Stimulated activated CD4-positive, alpha-beta T cell treated with anti-CD3 and anti-CD28 coated beads, Interleukin-2, amount 100 ng/mL, for 4 hours (primary cell): ENCODE measurements around the gene RCOR2.
"Not testable (repeated sequence)": the region's sequence is repeated elsewhere in the genome, so short reads cannot be mapped to it uniquely, and the experiment has no call there.

Experiments
- DNase-seq: peaks from one replicate; pipeline ENCODE4 v3.0.0-alpha.2; 2020; ENCODE audit warnings: low read depth

RCOR2 gene

DNA sequence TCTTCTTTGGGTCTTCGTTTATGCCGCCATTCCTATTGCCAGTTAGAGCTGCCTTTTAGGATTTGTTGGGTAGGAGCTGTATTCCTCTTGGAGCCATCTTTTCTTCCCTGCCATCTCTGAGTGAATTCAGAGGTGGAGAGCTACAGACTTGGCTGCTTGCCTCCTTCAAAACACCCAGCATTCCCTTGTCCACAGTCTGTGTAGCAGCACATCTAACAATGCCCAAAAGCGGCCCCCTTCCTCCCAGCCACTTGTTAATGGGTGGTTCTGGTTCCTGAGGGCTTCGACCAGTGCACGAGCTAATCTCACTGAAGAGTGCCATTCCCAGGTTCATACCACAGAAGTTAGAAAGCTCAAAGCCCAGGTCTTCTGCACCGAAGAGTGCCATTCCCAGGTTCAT lies 40.3 kb downstream of the RCOR2 start:
- no peak for DNase-seq

DNA sequence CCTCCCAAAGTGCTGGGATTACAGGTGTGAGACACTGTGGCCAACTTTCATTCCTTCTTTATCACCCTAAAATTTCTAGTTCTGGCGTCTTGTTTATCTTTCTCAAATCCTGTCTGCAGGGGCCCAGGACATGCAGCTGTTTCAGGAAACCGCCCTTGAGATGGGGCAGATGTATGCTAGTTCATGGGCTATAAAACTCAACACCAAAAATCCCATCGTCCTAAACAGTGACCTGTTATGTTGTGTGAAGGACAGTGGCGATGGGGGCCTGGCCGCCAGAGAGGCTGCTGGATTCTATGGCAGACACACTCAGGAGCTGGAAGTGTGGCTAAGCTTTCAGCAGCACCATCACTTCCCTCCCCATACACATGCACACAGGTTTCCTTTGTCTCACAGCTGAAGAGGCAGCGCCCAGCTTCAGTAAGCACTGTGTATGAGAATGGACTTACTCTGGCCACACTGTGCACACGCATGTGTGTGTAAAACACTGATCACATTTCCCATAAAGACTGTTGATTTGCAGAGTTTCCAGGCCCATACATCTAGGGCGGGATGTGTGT lies 41.4 kb downstream of the RCOR2 start:
- no peak for DNase-seq

DNA sequence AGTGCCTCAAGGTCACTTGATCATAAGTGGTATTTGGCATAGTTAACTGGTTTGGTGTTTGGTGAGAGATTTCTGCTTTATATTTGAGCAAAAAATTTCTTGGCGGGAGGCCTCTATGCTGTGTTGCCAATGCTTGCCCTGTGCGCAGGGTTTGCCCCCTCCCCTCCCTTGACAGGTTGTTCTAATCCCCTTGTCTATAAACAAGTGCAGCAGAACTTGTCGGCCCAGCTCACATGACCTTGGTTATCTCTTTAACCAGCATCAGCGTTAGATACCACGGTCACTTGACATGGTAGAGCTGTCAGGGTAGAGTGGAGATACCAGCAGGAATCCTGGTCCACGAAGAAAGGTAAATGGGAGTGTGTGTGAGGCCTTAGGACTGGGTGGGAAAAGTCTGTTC lies 42.5 kb downstream of the RCOR2 start:
- no peak for DNase-seq

DNA sequence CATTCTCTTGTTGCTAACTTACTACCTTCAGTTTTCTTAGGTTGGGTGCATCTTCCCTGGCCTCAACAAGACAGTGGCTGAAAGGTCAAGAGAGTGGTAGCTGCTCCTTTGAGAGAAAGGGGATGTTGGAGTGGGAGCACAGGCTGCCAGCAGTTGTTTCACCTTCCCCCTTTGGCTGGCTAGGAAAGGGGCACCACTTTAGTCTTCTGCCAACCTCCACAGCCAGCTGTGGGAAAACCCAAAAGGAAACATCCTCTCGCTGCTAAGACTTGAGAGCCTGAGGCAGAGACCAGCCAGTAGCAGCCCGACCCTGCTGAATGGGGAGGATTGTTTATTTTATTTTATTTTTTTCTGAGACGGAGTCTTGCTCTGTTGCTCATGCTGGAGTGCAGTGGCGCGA lies 43.7 kb downstream of the RCOR2 start:
- no peak for DNase-seq

DNA sequence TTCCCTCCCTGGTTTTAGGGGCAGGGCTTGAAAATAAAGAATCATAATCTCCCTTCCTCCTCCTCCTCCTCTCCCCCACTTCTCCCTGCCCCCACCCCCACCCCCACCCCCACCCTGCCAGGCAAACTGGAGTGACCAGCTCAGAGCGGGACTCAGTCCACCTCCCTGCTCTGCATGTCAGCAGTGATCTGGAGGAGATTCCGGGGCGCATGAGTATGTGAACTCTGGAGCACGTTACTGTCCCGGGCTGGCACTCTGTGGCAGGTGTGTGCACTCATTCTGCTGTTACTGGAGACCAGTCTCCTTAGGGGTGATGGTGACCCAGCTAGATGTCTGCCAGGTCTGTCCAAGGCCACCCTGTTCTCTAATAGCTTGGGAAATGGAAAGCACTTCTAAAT lies 44.2 kb downstream of the RCOR2 start:
- no peak for DNase-seq

- DNase-seq: no peak
Observed at GRCh38 chr11:63871962-63872799, 44.8 kb downstream of the RCOR2 start.

- DNase-seq: no peak
Observed at GRCh38 chr11:63870351-63871140, 46.4 kb downstream of the RCOR2 start.

DNA sequence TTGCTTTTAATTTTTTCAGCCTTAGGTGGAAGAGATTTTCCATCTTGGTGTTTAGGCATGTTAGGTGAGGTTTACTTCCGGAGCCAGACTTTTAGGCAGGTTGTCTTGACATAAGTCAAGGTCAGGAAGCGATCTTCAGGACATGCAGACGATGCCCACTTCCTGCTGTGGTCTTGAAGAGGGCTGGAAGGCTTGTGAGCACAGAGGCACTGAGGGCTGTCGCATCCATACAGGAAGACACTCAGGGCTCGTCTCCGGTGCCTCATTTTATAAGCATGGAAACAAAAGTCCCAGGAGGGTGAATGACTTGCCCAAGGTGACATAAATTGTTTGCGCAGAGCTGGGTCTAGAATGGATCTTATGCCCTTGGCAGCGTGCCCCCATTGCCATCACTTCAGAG lies 47.3 kb downstream of the RCOR2 start:
- no peak for DNase-seq

DNA sequence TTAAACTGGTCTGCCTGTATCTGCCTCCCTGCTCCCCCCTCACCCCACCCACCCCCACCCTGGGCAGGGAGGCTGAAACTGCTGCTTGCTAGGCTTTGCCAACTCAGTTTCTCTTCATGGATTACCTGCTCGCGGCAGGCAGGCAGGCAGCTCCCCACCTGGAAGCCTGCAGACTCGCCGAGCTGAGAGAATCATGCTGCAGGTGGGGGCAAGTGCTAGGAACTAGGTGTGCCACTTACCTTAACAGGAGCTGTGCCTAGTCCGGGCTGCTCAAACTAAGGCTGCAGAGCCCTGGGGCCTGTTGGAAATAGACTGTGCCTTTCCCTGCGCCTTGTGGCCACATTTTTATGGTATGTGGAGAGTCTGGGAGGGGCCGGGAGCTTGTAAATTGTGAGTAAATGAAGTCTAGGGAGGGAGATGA lies 47.8 kb downstream of the RCOR2 start:
- no peak for DNase-seq

DNA sequence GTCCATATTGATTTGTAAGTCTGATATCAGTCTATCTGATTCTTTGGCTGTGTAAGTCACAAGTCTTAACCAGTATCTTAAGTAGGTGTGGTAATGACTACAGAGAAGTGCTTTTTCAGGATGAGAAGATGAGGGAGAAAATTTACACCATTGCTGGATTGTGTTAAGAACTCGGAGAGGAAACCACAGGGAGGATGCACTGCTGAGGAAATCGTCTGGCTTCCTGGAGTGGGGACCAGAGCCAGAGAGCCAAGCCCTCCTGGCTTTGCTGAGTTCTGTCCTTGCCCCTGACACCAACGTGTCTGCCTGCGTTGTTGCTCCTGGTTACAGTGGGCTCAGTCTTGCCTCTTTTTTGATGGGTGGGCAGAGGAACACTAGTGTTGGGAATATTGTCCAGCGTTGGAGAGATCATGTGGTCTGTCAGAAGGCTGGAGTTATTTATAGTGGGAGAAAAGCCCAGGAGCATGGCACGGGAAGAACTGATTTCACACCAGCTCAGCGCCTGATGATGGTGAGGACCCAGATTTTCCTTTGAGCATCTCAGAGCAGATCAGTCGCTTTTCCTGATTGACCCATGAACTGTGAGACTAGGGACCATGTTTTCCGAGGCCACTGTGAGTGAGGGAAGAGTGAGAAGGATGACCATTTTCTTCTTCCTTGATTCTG lies 48.4 kb downstream of the RCOR2 start:
- DNase-seq: no peak

DNA sequence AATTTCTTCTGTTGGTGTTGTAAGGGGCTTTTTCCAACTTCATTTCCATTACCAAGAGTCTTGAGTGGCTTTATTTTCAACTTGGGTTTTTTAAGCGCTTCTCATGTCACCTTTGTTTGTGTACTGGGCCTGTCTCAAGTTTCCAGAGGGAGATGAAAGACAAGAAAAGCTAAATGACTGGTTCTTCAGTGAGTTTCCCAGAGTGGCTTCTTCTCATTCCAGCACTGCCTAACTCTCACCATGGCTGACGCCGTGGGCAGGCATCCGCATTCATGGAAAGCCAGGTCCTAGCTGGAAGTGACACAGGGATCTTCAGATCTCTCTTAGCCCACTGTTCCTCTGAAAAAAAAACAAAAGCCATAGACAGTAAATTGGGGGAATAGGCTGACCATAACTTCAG lies 49.5 kb downstream of the RCOR2 start:
- no peak for DNase-seq

DNA sequence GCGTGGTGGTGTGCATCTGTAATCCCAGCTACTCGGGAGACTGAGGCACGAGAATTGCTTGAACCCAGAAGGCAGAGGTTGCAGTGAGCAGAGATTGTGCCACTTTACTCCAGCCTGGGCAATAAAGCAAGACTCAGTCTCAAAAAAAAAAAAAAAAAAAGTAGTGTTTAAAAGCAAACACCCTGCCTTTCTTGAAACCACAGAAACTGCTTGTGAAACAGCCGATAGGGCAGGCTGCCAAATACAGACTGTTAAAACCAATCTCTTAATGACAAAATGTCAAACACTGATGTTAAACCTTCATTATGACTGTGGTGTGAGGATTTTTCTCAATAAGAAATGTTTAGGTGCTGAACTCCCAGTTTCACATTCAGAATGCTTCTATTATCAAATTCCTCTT lies 50.8 kb downstream of the RCOR2 start:
- peak; percentile 42 for DNase-seq

GRCh38 chr11:63863620-63864019 lies 53.3 kb downstream of the RCOR2 start:
- not testable (repeated sequence) for DNase-seq

DNA sequence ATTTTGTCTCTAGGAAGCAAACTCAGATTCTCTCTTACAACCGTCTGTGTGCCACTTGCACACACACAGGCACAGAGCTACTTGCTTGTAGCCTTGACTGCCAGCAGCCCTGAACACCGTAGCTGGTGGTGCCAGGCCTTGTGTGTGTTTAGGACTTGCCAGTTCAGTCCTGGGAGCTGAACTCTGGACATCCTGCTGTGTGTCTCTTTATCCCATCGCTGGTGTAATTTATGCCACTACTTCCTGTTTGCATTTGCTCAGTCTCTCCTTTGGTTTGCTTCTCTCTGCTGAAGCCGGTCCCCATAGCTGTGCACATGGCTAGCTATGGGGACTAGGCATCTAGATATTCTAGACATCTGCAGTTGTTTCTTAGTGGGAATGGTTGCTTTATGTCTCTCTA lies 54.0 kb downstream of the RCOR2 start:
- DNase-seq: no peak
